ENCODE data around the gene PTBP1. TPM values are rescaled to one million over a fixed set of nuclear protein-coding genes. Genes with fewer than 3 reads are reported as not detected.

PTBP1 gene
- total and polyA plus RNA-seq, 9 of the 15 experiments (the other 6 are each of a cell fraction or from before 2014, with no cell fraction given): 14.0 to 759 (median 234) TPM

DNA sequence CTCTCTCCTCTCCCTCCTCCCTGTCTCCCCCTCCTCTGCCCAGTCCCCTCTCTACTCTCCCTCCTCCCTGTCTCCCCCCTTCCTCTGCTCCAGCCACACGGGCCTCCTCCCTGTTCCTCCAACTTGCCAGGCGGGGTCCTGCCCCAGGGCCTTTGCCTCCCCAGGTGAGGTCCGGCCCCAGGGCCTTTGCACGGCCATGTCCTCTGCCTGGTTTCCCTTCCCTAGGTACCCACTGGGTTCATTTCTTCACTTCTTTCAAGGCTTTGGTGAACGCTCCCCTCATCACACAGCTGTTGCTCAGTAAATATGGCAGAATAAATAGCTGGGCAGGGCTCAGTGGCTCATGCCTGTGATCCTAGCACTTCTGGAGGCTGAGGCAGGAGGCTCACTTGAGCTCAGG is 25.2 kb upstream of the PTBP1 start:
- Histone ChIP-seq H3K79me2 (ENCODE audit: control insufficient read depth, insufficient read depth, low read length) (no peaks in the 10 kb centered on the region), H3K4me1 (replicated peaks in 1 of 2; ENCODE audit: control insufficient read depth in 2 of 2, insufficient read depth in 2 of 2, low read length in 2 of 2) (peaks cover 0 to 32% of the 10 kb centered on the region in 2 experiments; a peak in 2 of 5 replicates), H2AFZ (ENCODE audit: low read depth, low read length) (no peak overlapping the region), H3K9me1 (ENCODE audit: control insufficient read depth, insufficient read depth, low read length) (no peaks in the 10 kb centered on the region), H3K27ac (ENCODE audit: extremely low read depth, low read depth, low read length) (no peak overlapping the region), H4K20me1 (replicated peaks; ENCODE audit: control insufficient read depth, insufficient read depth, low read length) (no peaks in the 10 kb centered on the region), H3K4me2 (ENCODE audit: insufficient read depth, low read length) (no peak overlapping the region), H3K9me3 (replicated peaks; ENCODE audit: control insufficient read depth, insufficient read depth, low read depth, low read length) (no peaks in the 10 kb centered on the region), H3K4me3 (no peak overlapping the region), H3K36me3 (ENCODE audit: control insufficient read depth, insufficient read depth, low read length) (no peaks in the 10 kb centered on the region), H3K9ac (ENCODE audit: insufficient read depth in 1 of 2, low read depth in 2 of 2, low read length in 2 of 2) (peak overlapping the region in 1 of 2 experiments; percentile 71; a peak in 1 of 4 replicates), H3K27me3 (ENCODE audit: control insufficient read depth in 2 of 2, insufficient read depth in 2 of 2, low read length in 2 of 2) (no peaks in the 10 kb centered on the region)
- ChIA-PET CTCF (ENCODE audit: low intra/inter-chr PET ratio) (interaction anchor here (0.7 to 3.5 kb wide), 2 partner anchors 27 to 147 kb away, joined by 3 to 74 read pairs; partner anchors contain the start of gene KISS1R), POLR2A (no interaction called here)
- intact Hi-C loops (cut with micrococcal nuclease) (loop anchor here (5.0 kb wide), 1 partner anchor 210 kb away; the partner anchor contains the start of gene WDR18), in situ Hi-C loops (cut with MboI) (loop anchor here (25.0 kb wide), 1 partner anchor 465 kb away; the partner anchor contains the start of genes ATP5F1D, CBARP and MIDN)
- DNase-seq (ENCODE audit: extremely low read depth in 1 of 4, low spot score in 3 of 4): no peak
- no peak for FAIRE-seq
- WGBS (ENCODE audit: insufficient coverage, low coverage, missing lambda C conversion rate): 80% methylated on average over 4 of the region's 5 CpGs
- no peak for ATAC-seq
- no TSS peak for BruUV-seq (replicated peaks)
- TF ChIP-seq, protein P1, sequence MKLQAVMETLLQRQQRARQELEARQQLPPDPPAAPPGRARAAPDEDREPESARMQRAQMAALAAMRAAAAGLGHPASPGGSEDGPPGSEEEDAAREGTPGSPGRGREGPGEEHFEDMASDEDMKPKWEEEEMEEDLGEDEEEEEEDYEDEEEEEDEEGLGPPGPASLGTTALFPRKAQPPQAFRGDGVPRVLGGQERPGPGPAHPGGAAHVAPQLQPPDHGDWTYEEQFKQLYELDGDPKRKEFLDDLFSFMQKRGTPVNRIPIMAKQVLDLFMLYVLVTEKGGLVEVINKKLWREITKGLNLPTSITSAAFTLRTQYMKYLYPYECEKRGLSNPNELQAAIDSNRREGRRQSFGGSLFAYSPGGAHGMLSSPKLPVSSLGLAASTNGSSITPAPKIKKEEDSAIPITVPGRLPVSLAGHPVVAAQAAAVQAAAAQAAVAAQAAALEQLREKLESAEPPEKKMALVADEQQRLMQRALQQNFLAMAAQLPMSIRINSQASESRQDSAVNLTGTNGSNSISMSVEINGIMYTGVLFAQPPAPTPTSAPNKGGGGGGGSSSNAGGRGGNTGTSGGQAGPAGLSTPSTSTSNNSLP (IDR thresholded peaks at IDR 0.05; ENCODE audit: borderline replicate concordance, low read depth, low read length): no peak
- TF ChIP-seq, protein P2, sequence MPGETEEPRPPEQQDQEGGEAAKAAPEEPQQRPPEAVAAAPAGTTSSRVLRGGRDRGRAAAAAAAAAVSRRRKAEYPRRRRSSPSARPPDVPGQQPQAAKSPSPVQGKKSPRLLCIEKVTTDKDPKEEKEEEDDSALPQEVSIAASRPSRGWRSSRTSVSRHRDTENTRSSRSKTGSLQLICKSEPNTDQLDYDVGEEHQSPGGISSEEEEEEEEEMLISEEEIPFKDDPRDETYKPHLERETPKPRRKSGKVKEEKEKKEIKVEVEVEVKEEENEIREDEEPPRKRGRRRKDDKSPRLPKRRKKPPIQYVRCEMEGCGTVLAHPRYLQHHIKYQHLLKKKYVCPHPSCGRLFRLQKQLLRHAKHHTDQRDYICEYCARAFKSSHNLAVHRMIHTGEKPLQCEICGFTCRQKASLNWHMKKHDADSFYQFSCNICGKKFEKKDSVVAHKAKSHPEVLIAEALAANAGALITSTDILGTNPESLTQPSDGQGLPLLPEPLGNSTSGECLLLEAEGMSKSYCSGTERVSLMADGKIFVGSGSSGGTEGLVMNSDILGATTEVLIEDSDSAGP (CRISPR knock-in tag; IDR thresholded peaks at IDR 0.05): no peak
- TF ChIP-seq, protein P3, sequence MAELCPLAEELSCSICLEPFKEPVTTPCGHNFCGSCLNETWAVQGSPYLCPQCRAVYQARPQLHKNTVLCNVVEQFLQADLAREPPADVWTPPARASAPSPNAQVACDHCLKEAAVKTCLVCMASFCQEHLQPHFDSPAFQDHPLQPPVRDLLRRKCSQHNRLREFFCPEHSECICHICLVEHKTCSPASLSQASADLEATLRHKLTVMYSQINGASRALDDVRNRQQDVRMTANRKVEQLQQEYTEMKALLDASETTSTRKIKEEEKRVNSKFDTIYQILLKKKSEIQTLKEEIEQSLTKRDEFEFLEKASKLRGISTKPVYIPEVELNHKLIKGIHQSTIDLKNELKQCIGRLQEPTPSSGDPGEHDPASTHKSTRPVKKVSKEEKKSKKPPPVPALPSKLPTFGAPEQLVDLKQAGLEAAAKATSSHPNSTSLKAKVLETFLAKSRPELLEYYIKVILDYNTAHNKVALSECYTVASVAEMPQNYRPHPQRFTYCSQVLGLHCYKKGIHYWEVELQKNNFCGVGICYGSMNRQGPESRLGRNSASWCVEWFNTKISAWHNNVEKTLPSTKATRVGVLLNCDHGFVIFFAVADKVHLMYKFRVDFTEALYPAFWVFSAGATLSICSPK (IDR thresholded peaks at IDR 0.05; ENCODE audit: borderline replicate concordance): no peak
- TF ChIP-seq ZSCAN29 (IDR thresholded peaks at IDR 0.05) (no peak), SRSF1 (IDR thresholded peaks at IDR 0.05; ENCODE audit: low read depth, low read length) (no peak), YBX1 (IDR thresholded peaks at IDR 0.05) (no peak), ZNF175 (CRISPR knock-in tag; IDR thresholded peaks at IDR 0.05; ENCODE audit: low read depth) (no peak), SNRNP70 (optimal IDR thresholded peaks at IDR 0.05; ENCODE audit: low read depth, low read length) (no peak), ZNF121 (CRISPR knock-in tag; conservative IDR thresholded peaks at IDR 0.05) (peak; percentile 20; the same call in 1 of the 2 replicates), MCM7 (IDR thresholded peaks at IDR 0.05) (no peak), CHD2 (IDR thresholded peaks at IDR 0.05; ENCODE audit: low read depth, low read length) (no peak), HDAC1 (IDR thresholded peaks at IDR 0.05) (0 out of 4 replicates have a peak, but pooled peaks of 1 of the 2 experiments have one; percentile 18), PTTG1 (tag; IDR thresholded peaks at IDR 0.05; ENCODE audit: low read depth) (no peak), CBX3 (IDR thresholded peaks at IDR 0.05; ENCODE audit: borderline replicate concordance in 1 of 2, low read length in 2 of 2) (no peak), PTBP1 (IDR thresholded peaks at IDR 0.05; ENCODE audit: low read depth, low read length) (0 out of 2 replicates have a peak, but pooled peaks have one; percentile 26)
- TF ChIP-seq, protein P4, sequence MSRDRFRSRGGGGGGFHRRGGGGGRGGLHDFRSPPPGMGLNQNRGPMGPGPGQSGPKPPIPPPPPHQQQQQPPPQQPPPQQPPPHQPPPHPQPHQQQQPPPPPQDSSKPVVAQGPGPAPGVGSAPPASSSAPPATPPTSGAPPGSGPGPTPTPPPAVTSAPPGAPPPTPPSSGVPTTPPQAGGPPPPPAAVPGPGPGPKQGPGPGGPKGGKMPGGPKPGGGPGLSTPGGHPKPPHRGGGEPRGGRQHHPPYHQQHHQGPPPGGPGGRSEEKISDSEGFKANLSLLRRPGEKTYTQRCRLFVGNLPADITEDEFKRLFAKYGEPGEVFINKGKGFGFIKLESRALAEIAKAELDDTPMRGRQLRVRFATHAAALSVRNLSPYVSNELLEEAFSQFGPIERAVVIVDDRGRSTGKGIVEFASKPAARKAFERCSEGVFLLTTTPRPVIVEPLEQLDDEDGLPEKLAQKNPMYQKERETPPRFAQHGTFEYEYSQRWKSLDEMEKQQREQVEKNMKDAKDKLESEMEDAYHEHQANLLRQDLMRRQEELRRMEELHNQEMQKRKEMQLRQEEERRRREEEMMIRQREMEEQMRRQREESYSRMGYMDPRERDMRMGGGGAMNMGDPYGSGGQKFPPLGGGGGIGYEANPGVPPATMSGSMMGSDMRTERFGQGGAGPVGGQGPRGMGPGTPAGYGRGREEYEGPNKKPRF (IDR thresholded peaks at IDR 0.05; ENCODE audit: low read depth, low read length): no peak

Measured in K562 (cell line).